HepG2 (cell line): ENCODE results near the gene ATRIP. TPM values are rescaled to one million over a fixed set of nuclear protein-coding genes. Genes with fewer than 3 reads are reported as not detected.

Experiments used
- AKNA ChIP-seq: sonication (generic); formaldehyde crosslinking; IDR thresholded peaks from 2 replicates; pipeline ENCODE4 v1.4.0; 2020; ENCODE audit warnings: missing genetic modification reagents, borderline replicate concordance
- ATF1 ChIP-seq: IDR thresholded peaks from 2 replicates; pipeline ENCODE4 v1.6.1; 2016; ENCODE audit warnings: mild to moderate bottlenecking, control low read depth
- CBX2 ChIP-seq, 2 experiments: fragments of 200-600 bp in 1 of 2; sonication (generic); formaldehyde crosslinking in 1 of 2; IDR thresholded peaks; 2 replicates each; pipeline versions ENCODE4 v1.7.0 to v1.8.1; 2018 to 2022; ENCODE audit warnings: low read depth in 2 of 2, low read length in 1 of 2, mild to moderate bottlenecking in 1 of 2, missing genetic modification reagents in 1 of 2
- HMGXB4 ChIP-seq, 2 experiments: sonication (generic) in 1 of 2; formaldehyde crosslinking in 1 of 2; IDR thresholded peaks; 2 replicates each; pipeline versions ENCODE4 v1.4.0 to v1.6.1; 2018 to 2020; ENCODE audit warnings: missing genetic modification reagents in 2 of 2, borderline replicate concordance in 1 of 2, low read depth in 1 of 2, mild to moderate bottlenecking in 1 of 2, missing biosample characterization in 1 of 2
- SMC3 ChIP-seq: IDR thresholded peaks from 2 replicates; pipeline ENCODE4 v1.6.1; 2011; ENCODE audit warnings: low read length, improper control_type of control experiment
- TFE3 ChIP-seq: IDR thresholded peaks from 2 replicates; pipeline ENCODE4 v1.6.1; 2016
- ZBTB4 ChIP-seq: sonication (generic); formaldehyde crosslinking; IDR thresholded peaks from 2 replicates; pipeline ENCODE4 v1.4.0; 2020; ENCODE audit warnings: missing genetic modification reagents, mild to moderate bottlenecking, borderline replicate concordance
- ZUFSP ChIP-seq: sonication (generic); formaldehyde crosslinking; IDR thresholded peaks from 2 replicates; pipeline ENCODE4 v1.9.0; 2021; ENCODE audit warnings: missing genetic modification reagents, mild to moderate bottlenecking, borderline replicate concordance
- polyA plus RNA-seq, 8 experiments: library from polyadenylated mRNA; depleted of rRNA in 3 of 8; stranded (reverse) in 7 of 8; unstranded in 1 of 8; fragments of >200 nt; fragmentation: Illumina TruSeq in 4 of 8; extraction: Trizol in 4 of 8; gene quantifications; 2 replicates each; pipeline versions ENCODE4 v1.2.1 to v1.2.3, GENCODE V29; 2011 to 2016; ENCODE audit warnings: low read depth in 4 of 8, missing spikeins in 1 of 8, mixed read lengths in 1 of 8; ENCODE audit not compliant: insufficient read depth in 1 of 8
- total RNA-seq, 5 experiments: library from RNA; depleted of rRNA; stranded (reverse); fragments of >200 nt; fragmentation: Illumina TruSeq; extraction: Trizol; gene quantifications; 2 replicates each; pipeline ENCODE4 v1.2.3, GENCODE V29; 2016; ENCODE audit warnings: low read depth in 1 of 5

ATRIP gene
- total and polyA plus RNA-seq, 2 of the 13 experiments (the other 11 are each of a cell fraction or from before 2014, with no cell fraction given): 5.1 to 12.5 TPM

GRCh38 chr3:48429960-48430707 is 16.4 kb upstream of the ATRIP start, which contains the start of gene PLXNB1 (continued):
- TF ChIP-seq AKNA (no peak), CBX2 (IDR thresholded peaks at IDR 0.05; ENCODE audit: low read depth, low read length) (no peak), CBX2 (CRISPR knock-in tag; IDR thresholded peaks at IDR 0.05; ENCODE audit: low read depth) (no peak), SMC3 (peak; percentile 30; the same call in 1 of the 2 replicates), ATF1 (CRISPR knock-in tag) (no peak), ZBTB4 (CRISPR knock-in tag) (peak; percentile 52; the same call in 1 of the 2 replicates), HMGXB4 (CRISPR knock-in tag; IDR thresholded peaks at IDR 0.05; ENCODE audit: borderline replicate concordance in 1 of 2, low read depth in 1 of 2) (peak; percentile 49 to 65; a peak in 3 of 4 replicates), TFE3 (no peak; the same call in 1 of the 2 replicates), ZUFSP (CRISPR knock-in tag) (no peak)
